PC-3 (cell line): Measurements from ENCODE around the gene HPGD. TPM values are rescaled to one million over a fixed set of nuclear protein-coding genes. Genes with fewer than 3 reads are reported as not detected.

Experiments used
- ATAC-seq: fragments of 200-7000 bp; cut with Tn5 transposase; 2 replicates; pipeline ENCODE4 v1.9.1; 2020; ENCODE audit warnings: mild to moderate bottlenecking, moderate library complexity
- BruUV-seq: library from RNA; stranded (reverse); fragments of 400-500 nt; replicated peaks from 2 replicates; lab custom pipeline; 2021; lab: Mats Ljungman, UMichigan
- CTCF ChIA-PET: fragments of 300-600 bp; sonication (Branson Sonifier 250); formaldehyde crosslinking; loops from one replicate; lab custom pipeline; 2022; ENCODE audit warnings: antibody characterized with exemption; lab: Charles Lee
- POLR2A ChIA-PET: fragments of 300-600 bp; sonication (Branson Sonifier 250); formaldehyde crosslinking; loops from one replicate; lab custom pipeline; 2022; ENCODE audit warnings: antibody characterized with exemption; ENCODE audit not compliant: unreplicated experiment; lab: Charles Lee
- DNase-seq: peaks from one replicate; pipeline ENCODE4 v3.0.0-alpha.2; 2015
- H2AFZ ChIP-seq: fragments of 300-600 bp; sonication (generic); 2 replicates; pipeline ENCODE4 v1.6.0; 2016; ENCODE audit warnings: antibody characterized with exemption, low read length
- H3F3A ChIP-seq: fragments of 300-600 bp; sonication (generic); one replicate; pipeline ENCODE4 v1.6.0; 2017; ENCODE audit warnings: antibody characterized with exemption, low read length, control low read depth, mild to moderate bottlenecking; ENCODE audit not compliant: unreplicated experiment
- H3K27ac ChIP-seq: fragments of 300-600 bp; sonication (generic); 2 replicates; pipeline ENCODE4 v1.5.1; 2016; ENCODE audit warnings: mild to moderate bottlenecking, low read length
- H3K27me3 ChIP-seq: fragments of 300-600 bp; sonication (generic); 2 replicates; pipeline ENCODE4 v1.6.1; 2016; ENCODE audit warnings: low read length, mixed read lengths
- H3K36me3 ChIP-seq: fragments of 300-600 bp; sonication (generic); 2 replicates; pipeline ENCODE4 v1.6.1; 2016; ENCODE audit warnings: low read depth, mixed run types, low read length, mixed read lengths
- H3K4me1 ChIP-seq: fragments of 300-600 bp; sonication (generic); 2 replicates; pipeline ENCODE4 v1.5.1; 2016; ENCODE audit warnings: low read length; ENCODE audit not compliant: insufficient read depth
- H3K4me2 ChIP-seq: fragments of 300-600 bp; sonication (generic); 2 replicates; pipeline ENCODE4 v1.6.0; 2016; ENCODE audit warnings: low read length
- H3K4me3 ChIP-seq: fragments of 300-600 bp; sonication (generic); 2 replicates; pipeline ENCODE4 v1.5.1; 2016; ENCODE audit warnings: mild to moderate bottlenecking, low read length, mixed read lengths
- H3K79me2 ChIP-seq: fragments of 300-600 bp; sonication (generic); 2 replicates; pipeline ENCODE4 v1.6.1; 2017; ENCODE audit warnings: low read length, mixed read lengths
- H3K9ac ChIP-seq: fragments of 300-600 bp; sonication (generic); 2 replicates; pipeline ENCODE4 v1.6.0; 2016; ENCODE audit warnings: mild to moderate bottlenecking, low read length
- H3K9me2 ChIP-seq: fragments of 300-600 bp; sonication (generic); replicated peaks from 2 replicates; pipeline ENCODE4 v1.6.1; 2016; ENCODE audit warnings: mixed run types, low read length, mixed read lengths
- H3K9me3 ChIP-seq: fragments of 300-600 bp; sonication (generic); 2 replicates; pipeline ENCODE4 v1.6.1; 2016; ENCODE audit warnings: low read length, mixed read lengths
- H4K20me1 ChIP-seq: fragments of 300-600 bp; sonication (generic); 2 replicates; pipeline ENCODE4 v1.6.1; 2016; ENCODE audit warnings: low read length, mixed read lengths
- EZH2 ChIP-seq: fragments of 300-600 bp; sonication (generic); IDR thresholded peaks from one replicate; pipeline ENCODE4 v1.6.1; 2017; ENCODE audit warnings: antibody characterized with exemption, mild to moderate bottlenecking, low read length; ENCODE audit not compliant: unreplicated experiment
- EZH2phosphoT487 ChIP-seq: fragments of 300-600 bp; sonication (generic); IDR thresholded peaks from 2 replicates; pipeline ENCODE4 v1.6.1; 2018; ENCODE audit warnings: mild to moderate bottlenecking, antibody characterized with exemption, low read length, borderline replicate concordance
- intact Hi-C: fragments of 100-400 bp; cut with micrococcal nuclease; formaldehyde crosslinking; loops from 2 replicates; pipeline ENCODE4 v1.9.0; 2023
- total RNA-seq: library from RNA; depleted of rRNA; stranded (reverse); fragments of >200 nt; gene quantifications from 2 replicates; pipeline ENCODE4 v1.2.3, GENCODE V29; 2014
- TF ChIP-seq, protein P1 (sequence below): fragments of 300-600 bp; sonication (generic); conservative IDR thresholded peaks from 2 replicates; pipeline ENCODE4 v1.5.1; 2017; ENCODE audit warnings: antibody characterized with exemption, low read depth, mild to moderate bottlenecking, low read length

HPGD gene
- total RNA-seq, 1 experiment from 2014 or later, result 33.5 TPM

DNA sequence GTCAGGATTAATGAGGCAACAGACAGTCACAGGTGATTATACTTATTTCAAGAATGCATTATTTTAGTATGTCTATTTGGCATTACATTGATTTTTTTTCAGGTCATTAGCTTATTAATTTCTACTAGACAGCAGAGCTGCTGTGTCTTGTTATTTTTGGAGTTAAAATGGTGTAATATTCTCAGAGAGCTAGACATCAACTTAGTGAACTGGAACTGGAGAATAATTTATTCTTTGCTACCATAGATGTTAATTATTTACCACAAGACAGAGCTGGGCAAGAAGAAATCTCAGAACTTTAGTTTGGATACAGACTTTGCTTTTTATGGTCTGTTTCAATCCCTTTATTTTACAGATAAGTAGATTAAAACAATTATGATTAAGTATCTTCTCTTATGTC is 10.2 kb upstream of the HPGD start:
- no peaks in the 10 kb centered on the region for H3F3A ChIP-seq
- no peaks in the 10 kb centered on the region for H3K79me2 ChIP-seq
- ATAC-seq (no peak), DNase-seq (no peak)
- H3K9ac ChIP-seq, result no peak overlapping the region
- no peaks in the 10 kb centered on the region for H4K20me1 ChIP-seq
- ChIA-PET POLR2A (interaction anchor here (0.6 kb wide), 1 partner anchor 25 kb away, joined by 4 read pairs; no protein-coding TSS in a partner anchor), CTCF (no interaction called here)
- no peaks in the 10 kb centered on the region for H3K36me3 ChIP-seq
- H3K4me1 ChIP-seq, result peaks cover under 1% of the 10 kb centered on the region; the same call in 1 of the 2 replicates
- intact Hi-C loops, result no loop called here
- BruUV-seq, result no TSS peak
- TF ChIP-seq, protein P1, sequence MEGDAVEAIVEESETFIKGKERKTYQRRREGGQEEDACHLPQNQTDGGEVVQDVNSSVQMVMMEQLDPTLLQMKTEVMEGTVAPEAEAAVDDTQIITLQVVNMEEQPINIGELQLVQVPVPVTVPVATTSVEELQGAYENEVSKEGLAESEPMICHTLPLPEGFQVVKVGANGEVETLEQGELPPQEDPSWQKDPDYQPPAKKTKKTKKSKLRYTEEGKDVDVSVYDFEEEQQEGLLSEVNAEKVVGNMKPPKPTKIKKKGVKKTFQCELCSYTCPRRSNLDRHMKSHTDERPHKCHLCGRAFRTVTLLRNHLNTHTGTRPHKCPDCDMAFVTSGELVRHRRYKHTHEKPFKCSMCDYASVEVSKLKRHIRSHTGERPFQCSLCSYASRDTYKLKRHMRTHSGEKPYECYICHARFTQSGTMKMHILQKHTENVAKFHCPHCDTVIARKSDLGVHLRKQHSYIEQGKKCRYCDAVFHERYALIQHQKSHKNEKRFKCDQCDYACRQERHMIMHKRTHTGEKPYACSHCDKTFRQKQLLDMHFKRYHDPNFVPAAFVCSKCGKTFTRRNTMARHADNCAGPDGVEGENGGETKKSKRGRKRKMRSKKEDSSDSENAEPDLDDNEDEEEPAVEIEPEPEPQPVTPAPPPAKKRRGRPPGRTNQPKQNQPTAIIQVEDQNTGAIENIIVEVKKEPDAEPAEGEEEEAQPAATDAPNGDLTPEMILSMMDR, result no peak
- TF ChIP-seq EZH2phosphoT487, result no peak
- no peak for TF ChIP-seq EZH2
- H3K27ac ChIP-seq, result no peak overlapping the region
- H3K27me3 ChIP-seq, result no peaks in the 10 kb centered on the region
- H2AFZ ChIP-seq, result no peak overlapping the region
- H3K4me2 ChIP-seq, result no peak overlapping the region
- no peak overlapping the region for H3K4me3 ChIP-seq
- no peaks in the 10 kb centered on the region for H3K9me2 ChIP-seq
- H3K9me3 ChIP-seq, result no peaks in the 10 kb centered on the region

DNA sequence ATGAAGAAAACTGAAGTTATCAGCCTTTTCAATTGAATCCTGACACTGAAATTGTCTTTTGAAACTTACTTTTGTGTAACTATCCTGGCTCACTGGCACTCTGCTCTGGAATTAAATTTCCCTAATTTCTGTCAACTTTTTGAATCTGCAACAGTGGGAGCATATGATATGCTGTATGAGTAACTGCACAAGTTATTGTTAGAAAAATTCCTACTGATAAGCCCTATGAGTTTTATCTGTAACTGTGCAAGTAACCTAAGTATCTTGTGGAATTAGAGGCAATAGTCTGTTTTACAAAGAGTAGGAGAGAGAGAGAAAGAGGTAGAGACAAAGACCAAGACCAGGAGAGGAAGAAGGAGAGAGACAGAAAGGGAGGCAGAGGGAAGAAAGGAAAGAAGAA is 9.2 kb upstream of the HPGD start:
- H3K4me1 ChIP-seq, result no peaks in the 10 kb centered on the region
- no peaks in the 10 kb centered on the region for H3F3A ChIP-seq
- ChIA-PET POLR2A (no interaction called here), CTCF (no interaction called here)
- H3K36me3 ChIP-seq, result no peaks in the 10 kb centered on the region
- intact Hi-C loops, result no loop called here
- no peak overlapping the region for H2AFZ ChIP-seq
- ATAC-seq, result no peak
- H3K27me3 ChIP-seq, result no peaks in the 10 kb centered on the region
- no peak overlapping the region for H3K9ac ChIP-seq
- H3K27ac ChIP-seq, result no peak overlapping the region
- no peak overlapping the region for H3K4me2 ChIP-seq
- H3K79me2 ChIP-seq, result no peaks in the 10 kb centered on the region
- no peaks in the 10 kb centered on the region for H3K9me3 ChIP-seq
- no peak for DNase-seq
- TF ChIP-seq EZH2 (no peak), EZH2phosphoT487 (no peak)
- TF ChIP-seq, protein P1, result no peak
- no peaks in the 10 kb centered on the region for H4K20me1 ChIP-seq
- BruUV-seq, result no TSS peak
- H3K9me2 ChIP-seq, result no peaks in the 10 kb centered on the region
- no peak overlapping the region for H3K4me3 ChIP-seq

DNA sequence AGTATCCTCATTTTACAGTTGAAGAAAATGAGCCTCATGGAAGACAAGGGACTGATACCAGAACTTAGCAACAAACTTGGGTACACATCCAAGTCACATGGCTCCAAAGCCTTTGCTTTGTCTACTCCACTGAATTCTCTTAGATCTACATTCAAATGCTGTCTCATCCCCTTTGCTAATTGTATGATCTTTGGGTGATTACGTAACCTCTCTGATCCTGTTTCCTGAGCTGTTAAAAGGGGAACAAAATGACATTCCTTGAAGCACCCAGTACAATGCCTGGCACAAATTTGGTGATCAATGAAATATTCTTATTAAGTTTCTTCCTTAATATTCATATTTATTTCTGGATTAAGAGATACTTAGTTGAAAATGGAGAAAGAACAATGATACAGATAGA is 5.9 kb upstream of the HPGD start:
- H3K4me2 ChIP-seq, result no peak overlapping the region
- H3K79me2 ChIP-seq, result no peaks in the 10 kb centered on the region
- no peaks in the 10 kb centered on the region for H3K36me3 ChIP-seq
- H3K9me3 ChIP-seq, result no peaks in the 10 kb centered on the region
- peaks cover 14% of the 10 kb centered on the region for H3K4me1 ChIP-seq
- ATAC-seq (no peak), DNase-seq (no peak)
- intact Hi-C loops, result loop anchor here (10.0 kb wide), 1 partner anchor 187 kb away; no protein-coding TSS in a partner anchor
- POLR2A ChIA-PET, result no interaction called here
- H3K27ac ChIP-seq, result no peak overlapping the region
- no peaks in the 10 kb centered on the region for H3K27me3 ChIP-seq
- CTCF ChIA-PET, result no interaction called here
- TF ChIP-seq EZH2phosphoT487, result no peak
- TF ChIP-seq, protein P1, result no peak
- TF ChIP-seq EZH2, result no peak
- H2AFZ ChIP-seq, result no peak overlapping the region
- H4K20me1 ChIP-seq, result no peaks in the 10 kb centered on the region
- no TSS peak for BruUV-seq
- H3K4me3 ChIP-seq, result no peak overlapping the region
- no peaks in the 10 kb centered on the region for H3K9me2 ChIP-seq
- no peaks in the 10 kb centered on the region for H3F3A ChIP-seq
- no peak overlapping the region for H3K9ac ChIP-seq
